DMS114 treated with DMSO at 0.1 percent for 48 hours (cell line): ENCODE data around the gene KDM4C.
A peak's percentile ranks its signal among the peaks of the same experiment; 100 is the strongest.
"Not testable (repeated sequence)": the region's sequence is repeated elsewhere in the genome, so short reads cannot be mapped to it uniquely, and the experiment has no call there.

Source experiments
- DNase-seq: peaks from one replicate; lab custom pipeline; 2025; ENCODE audit not compliant: unreplicated experiment; lab: John Stamatoyannopoulos, UW

Gene KDM4C

GRCh38 chr9:6757456-6758247 lies at the start of gene KDM4C:
KDM4C (plus strand) TSS chr9:6757973; CDS start chr9:6792989, 35,016 bp downstream.
- DNase-seq: peak; percentile 84

- DNase-seq: no peak
Measured at GRCh38 chr9:6708732-6709131, 49.0 kb upstream of the KDM4C start.

DNA sequence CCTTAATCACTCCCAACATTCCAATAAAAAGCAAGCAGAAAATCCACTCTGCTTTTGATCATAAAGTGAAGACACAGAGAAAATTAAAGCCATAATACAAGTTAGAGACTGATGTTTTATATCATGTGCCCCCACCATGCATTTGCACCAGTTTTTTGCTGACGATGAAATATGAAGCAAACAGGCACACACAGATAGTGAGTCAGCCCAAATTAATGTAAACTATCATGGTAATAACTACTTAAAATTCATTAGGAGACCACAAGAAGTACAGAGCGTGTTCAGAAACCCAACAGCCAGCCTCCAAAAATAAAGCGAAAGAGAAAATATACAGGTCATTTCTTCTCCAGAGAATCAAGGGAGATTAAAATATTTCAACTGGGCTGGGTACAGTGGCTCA lies 46.4 kb upstream of the KDM4C start:
- DNase-seq: no peak

- no peak for DNase-seq
Measured at GRCh38 chr9:6712041-6712440, 45.7 kb upstream of the KDM4C start.

DNA sequence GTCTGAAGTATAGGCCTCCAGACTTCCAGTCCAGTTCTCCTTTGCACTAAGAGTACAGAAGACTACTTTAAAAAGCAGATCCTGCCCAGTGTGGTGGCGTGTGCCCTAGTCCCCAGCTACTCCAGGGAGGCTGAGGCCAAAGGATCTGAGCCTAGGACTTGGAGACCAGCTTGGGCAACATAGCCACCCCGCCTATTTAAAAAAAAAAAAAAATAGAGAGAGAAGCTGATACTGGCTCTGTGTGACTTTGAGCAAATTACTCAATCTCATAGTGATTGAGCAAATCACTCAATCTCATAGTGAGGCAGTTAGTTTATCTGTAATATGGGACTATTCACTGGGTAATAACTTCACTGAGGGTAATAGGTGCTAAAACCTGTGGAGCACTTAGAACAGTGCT lies 43.6 kb upstream of the KDM4C start:
- no peak for DNase-seq

- DNase-seq: not testable (repeated sequence)
Measured at GRCh38 chr9:6715153-6715754, 42.5 kb upstream of the KDM4C start.

GRCh38 chr9:6715755-6716643 lies 41.8 kb upstream of the KDM4C start:
- no peak for DNase-seq

DNA sequence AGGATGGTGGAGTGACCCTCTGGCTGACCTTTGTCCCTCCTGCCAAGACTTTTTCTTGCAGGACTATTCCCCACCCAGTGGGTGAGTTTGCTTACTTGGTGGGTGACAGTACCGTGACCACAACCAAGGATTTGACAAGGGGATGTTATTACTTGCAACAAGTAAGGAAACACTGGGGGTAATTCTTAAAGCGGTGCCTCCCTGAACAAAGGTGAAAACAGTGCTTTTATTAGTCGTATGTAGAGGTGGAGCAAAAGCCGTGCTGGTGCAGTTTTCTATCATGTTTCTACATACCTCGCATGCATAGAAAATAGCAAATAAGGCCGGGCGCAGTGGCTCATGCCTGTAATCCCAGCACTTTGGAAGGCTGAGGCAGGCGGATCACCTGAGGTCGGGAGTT lies 41.0 kb upstream of the KDM4C start:
- no peak for DNase-seq

GRCh38 chr9:6723881-6724420 lies 33.8 kb upstream of the KDM4C start:
- DNase-seq: no peak

DNA sequence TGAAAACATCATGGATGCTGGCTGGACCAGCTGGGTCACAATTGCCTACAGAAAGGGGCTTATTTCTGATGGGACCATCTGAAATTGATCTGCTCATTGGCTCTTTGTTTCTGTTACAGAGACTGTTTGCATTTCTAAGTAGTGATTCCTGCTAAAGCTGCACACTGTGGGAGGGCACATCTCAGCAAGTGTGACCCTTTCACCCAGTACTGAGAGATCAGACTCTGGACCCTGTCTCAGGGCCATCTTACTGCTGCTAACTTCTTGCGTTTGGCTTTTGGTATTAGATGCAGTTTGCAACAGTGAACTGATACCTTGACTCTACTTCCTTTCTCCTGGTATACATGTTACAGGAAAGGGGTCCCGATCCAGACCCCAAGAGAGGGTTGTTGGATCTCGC lies 24.5 kb upstream of the KDM4C start:
- DNase-seq: no peak

- no peak for DNase-seq
Measured at GRCh38 chr9:6733831-6734230, 23.9 kb upstream of the KDM4C start.

- DNase-seq: no peak
Measured at GRCh38 chr9:6735422-6735821, 22.4 kb upstream of the KDM4C start.

DNA sequence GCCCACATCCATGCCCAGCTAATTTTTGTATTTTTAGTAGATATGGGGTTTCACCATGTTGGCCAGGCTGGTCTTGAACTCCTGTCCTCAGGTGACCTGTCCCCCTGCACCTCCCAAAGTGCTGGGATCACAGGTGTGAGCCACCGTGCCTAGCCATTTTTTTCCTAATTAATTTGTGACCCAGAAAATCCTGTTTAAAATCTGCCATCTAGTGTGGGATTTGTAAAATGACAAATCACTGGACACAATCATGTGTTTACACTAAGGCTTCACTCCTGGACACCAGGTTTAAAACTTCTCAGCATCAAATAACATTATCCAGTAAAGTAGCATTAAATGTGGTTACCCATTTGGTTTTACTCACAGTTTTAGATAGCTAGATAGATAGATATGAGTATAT lies 18.6 kb upstream of the KDM4C start:
- DNase-seq: no peak

GRCh38 chr9:6748861-6749260 lies 8.9 kb upstream of the KDM4C start:
- not testable (repeated sequence) for DNase-seq

GRCh38 chr9:6754861-6755260 lies 2.9 kb upstream of the KDM4C start:
- not testable (repeated sequence) for DNase-seq

- peak; percentile 61 for DNase-seq
Measured at GRCh38 chr9:6757132-6757455, 679 bp upstream of the KDM4C start.

- no peak for DNase-seq
Measured at GRCh38 chr9:6758248-6758497, 400 bp downstream of the KDM4C start.

- DNase-seq: no peak
Measured at GRCh38 chr9:6758498-6759184, 868 bp downstream of the KDM4C start.

- no peak for DNase-seq
Measured at GRCh38 chr9:6759185-6759977, 1.6 kb downstream of the KDM4C start.

DNA sequence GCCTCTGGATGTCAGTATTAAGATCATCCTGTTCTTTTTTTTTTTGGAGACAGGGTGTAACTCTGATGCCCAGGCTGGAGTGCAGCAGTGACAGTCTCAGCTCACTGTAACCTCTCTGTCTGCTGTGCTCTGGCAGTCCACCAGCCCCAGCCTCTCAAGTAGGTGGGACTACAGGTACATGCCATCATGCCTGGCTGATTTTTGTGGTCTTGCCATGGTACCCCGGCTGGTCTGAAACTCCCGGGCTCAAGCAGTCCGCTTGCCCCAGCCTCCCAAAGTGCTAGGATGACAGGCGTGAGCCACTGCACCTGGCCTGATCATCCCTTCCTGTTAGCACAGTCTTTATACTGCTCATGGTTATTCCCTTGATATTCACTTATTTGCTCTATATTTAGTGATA lies 3.5 kb downstream of the KDM4C start:
- DNase-seq: no peak

- no peak for DNase-seq
Measured at GRCh38 chr9:6763244-6763643, 5.5 kb downstream of the KDM4C start.
